Measurements from ENCODE around the gene C1QL2.

GRCh38 chr2:119204525-119204924, 46.0 kb upstream of the C1QL2 start:
- TF ChIP-seq TAF1 (IDR thresholded peaks at IDR 0.05; ENCODE audit: borderline replicate concordance, insufficient read depth, low read length) (no peak), POLR2AphosphoS5 (IDR thresholded peaks at IDR 0.05; ENCODE audit: low read depth, low read length) (no peak)

Data from PFSK-1 (cell line).